ENCODE data around the gene ZC3H7A.

- TF ChIP-seq CTCF (conservative IDR thresholded peaks at IDR 0.05; ENCODE audit: low read depth, low read length) (no peak), EZH2 (IDR thresholded peaks at IDR 0.05; ENCODE audit: borderline replicate concordance, low read depth, low read length, poor library complexity, severe bottlenecking) (no peak)
Measured at GRCh38 chr16:11735787-11736186, 61.3 kb downstream of the ZC3H7A start.
